Trophoblast cell (in vitro differentiated cells and primary cell): Measurements from ENCODE around the gene CFAP46.
"Not testable (repeated sequence)": the region's sequence is repeated elsewhere in the genome, so short reads cannot be mapped to it uniquely, and the experiment has no call there.

ENCODE experiments used
- DNase-seq, 2 donors: peaks; one replicate each; pipeline ENCODE4 v3.0.0-alpha.2; 2016
- H2AFZ ChIP-seq: 2 replicates; pipeline ENCODE4 v1.6.1; 2013; ENCODE audit warnings: low read length, moderate library complexity, mild to moderate bottlenecking; ENCODE audit not compliant: insufficient read depth, poor library complexity
- H2AK5ac ChIP-seq: 2 replicates; pipeline ENCODE4 v1.6.1; 2013; ENCODE audit warnings: mild to moderate bottlenecking, low read length
- H2BK120ac ChIP-seq: 2 replicates; pipeline ENCODE4 v1.6.1; 2013; ENCODE audit warnings: low read length, mild to moderate bottlenecking, moderate library complexity; ENCODE audit not compliant: insufficient read depth, poor library complexity
- H2BK12ac ChIP-seq: 2 replicates; pipeline ENCODE4 v1.6.1; 2013; ENCODE audit warnings: mild to moderate bottlenecking, low read length, moderate library complexity
- H2BK5ac ChIP-seq: 2 replicates; pipeline ENCODE4 v1.6.1; 2013; ENCODE audit warnings: low read length, low read depth, moderate library complexity, mild to moderate bottlenecking; ENCODE audit not compliant: poor library complexity
- H3K14ac ChIP-seq: 2 replicates; pipeline ENCODE4 v1.6.1; 2013; ENCODE audit warnings: mild to moderate bottlenecking, low read length
- H3K18ac ChIP-seq: 2 replicates; pipeline ENCODE4 v1.6.1; 2013; ENCODE audit warnings: mild to moderate bottlenecking, low read length
- H3K23ac ChIP-seq: 2 replicates; pipeline ENCODE4 v1.6.1; 2013; ENCODE audit warnings: low read length
- H3K27ac ChIP-seq: 2 replicates; pipeline ENCODE4 v1.5.1; 2013; ENCODE audit warnings: low read depth, mild to moderate bottlenecking, inconsistent platforms, low read length, moderate library complexity
- H3K27me3 ChIP-seq: 2 replicates; pipeline ENCODE4 v1.6.1; 2013; ENCODE audit warnings: inconsistent platforms, mild to moderate bottlenecking, low read length, moderate library complexity; ENCODE audit not compliant: insufficient read depth
- H3K36me3 ChIP-seq, 2 experiments: 1 replicate in 1 of 2; 2 replicates in 1 of 2; pipeline ENCODE4 v1.6.1; 2013; ENCODE audit warnings: low read length in 2 of 2, mild to moderate bottlenecking in 2 of 2, moderate library complexity in 1 of 2; ENCODE audit not compliant: insufficient read depth in 2 of 2, control insufficient read depth in 1 of 2
- H3K4ac ChIP-seq: 2 replicates; pipeline ENCODE4 v1.6.1; 2013; ENCODE audit warnings: low read depth, mild to moderate bottlenecking, low read length, moderate library complexity
- H3K4me1 ChIP-seq, 2 experiments: 1 replicate in 1 of 2; 2 replicates in 1 of 2; pipeline ENCODE4 v1.6.1; 2013; ENCODE audit warnings: low read length in 2 of 2, mild to moderate bottlenecking in 2 of 2, moderate library complexity in 1 of 2; ENCODE audit not compliant: insufficient read depth in 2 of 2, control insufficient read depth in 1 of 2
- H3K4me2 ChIP-seq: 2 replicates; pipeline ENCODE4 v1.6.1; 2013; ENCODE audit warnings: inconsistent platforms, mild to moderate bottlenecking, low read length, moderate library complexity
- H3K4me3 ChIP-seq: 2 replicates; pipeline ENCODE4 v1.5.1; 2013; ENCODE audit warnings: mild to moderate bottlenecking, low read depth, low read length, inconsistent platforms
- H3K79me1 ChIP-seq: one replicate; pipeline ENCODE4 v1.6.1; 2013; ENCODE audit warnings: low read length
- H3K79me2 ChIP-seq: 2 replicates; pipeline ENCODE4 v1.6.1; 2013; ENCODE audit warnings: low read length, mild to moderate bottlenecking; ENCODE audit not compliant: control insufficient read depth, insufficient read depth, poor library complexity
- H3K9ac ChIP-seq: 2 replicates; pipeline ENCODE4 v1.6.1; 2013; ENCODE audit warnings: mild to moderate bottlenecking, low read length
- H3K9me3 ChIP-seq: 2 replicates; pipeline ENCODE4 v1.6.1; 2013; ENCODE audit warnings: low read depth, mild to moderate bottlenecking, control low read depth, inconsistent platforms, low read length; ENCODE audit not compliant: insufficient read depth
- H4K12ac ChIP-seq: 2 replicates; pipeline ENCODE4 v1.6.1; 2013; ENCODE audit warnings: low read depth, mild to moderate bottlenecking, low read length, moderate library complexity
- H4K8ac ChIP-seq: 2 replicates; pipeline ENCODE4 v1.6.1; 2013; ENCODE audit warnings: low read depth, mild to moderate bottlenecking, low read length, moderate library complexity
- H4K91ac ChIP-seq: one replicate; pipeline ENCODE4 v1.6.1; 2013; ENCODE audit warnings: low read depth, mild to moderate bottlenecking, low read length, moderate library complexity
- WGBS: extraction: QIAGEN DNeasy Blood & Tissue Kit; methylation state at CpG from one replicate; pipeline ENCODE4 v1.1.7; 2013; ENCODE audit warnings: missing lambda C conversion rate; ENCODE audit not compliant: insufficient read length, insufficient coverage; ENCODE audit errors: extremely low coverage; 5-methylcytosine and 5-hydroxymethylcytosine counted together

Gene CFAP46

DNA sequence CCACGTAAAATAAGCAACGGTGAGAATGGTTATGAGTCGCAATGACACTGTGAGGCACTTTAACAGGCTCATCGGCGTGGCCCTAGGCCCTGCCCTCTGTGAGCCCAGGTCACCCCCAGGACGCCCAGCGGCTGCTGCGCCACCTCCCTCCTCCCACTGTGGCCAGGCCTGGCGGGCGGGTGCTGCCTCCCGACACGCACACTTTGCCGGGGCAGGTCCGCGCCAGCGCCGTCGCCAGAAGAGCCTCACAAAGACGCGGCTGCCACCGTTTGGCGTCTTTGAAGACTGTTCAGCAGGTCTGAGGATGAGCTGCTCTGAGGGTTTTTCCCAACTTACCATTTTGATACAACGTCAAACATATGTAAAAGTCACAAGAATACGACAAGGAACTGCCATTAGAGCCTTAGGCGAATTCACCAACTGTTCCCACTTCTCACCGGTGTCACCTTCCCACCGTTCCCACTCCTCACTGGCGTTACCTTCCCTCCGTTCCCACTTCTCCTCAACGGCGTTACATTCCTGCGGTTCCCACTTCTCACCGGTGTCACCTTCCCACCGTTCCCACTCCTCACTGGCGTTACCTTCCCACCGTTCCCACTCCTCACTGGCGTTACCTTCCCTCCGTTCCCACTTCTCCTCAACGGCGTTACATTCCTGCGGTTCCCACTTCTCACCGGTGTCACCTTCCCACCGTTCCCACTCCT is 22.5 kb upstream of the CFAP46 start:
- H3K27me3 ChIP-seq, H3K9ac ChIP-seq, H3K4me1 ChIP-seq, H2BK5ac ChIP-seq, H3K27ac ChIP-seq, DNase-seq, H4K91ac ChIP-seq, H3K79me1 ChIP-seq, H2AK5ac ChIP-seq, H3K4me3 ChIP-seq, H3K18ac ChIP-seq, H4K8ac ChIP-seq, H3K23ac ChIP-seq, H4K12ac ChIP-seq, H3K79me2 ChIP-seq, H3K36me3 ChIP-seq, H2BK120ac ChIP-seq, H3K4me2 ChIP-seq, H3K9me3 ChIP-seq, H3K14ac ChIP-seq, H2AFZ ChIP-seq, H3K4ac ChIP-seq, H2BK12ac ChIP-seq: not testable (repeated sequence)
- WGBS: no CpG with 5 or more reads among the region's 43 CpGs

- DNase-seq: no peak
Measured at GRCh38 chr10:132964231-132964630, 21.9 kb upstream of the CFAP46 start.

GRCh38 chr10:132963430-132963960 is 21.1 kb upstream of the CFAP46 start:
- no peak overlapping the region for H3K4me2 ChIP-seq
- H2BK5ac ChIP-seq: no peak overlapping the region
- H3K79me2 ChIP-seq: no peaks in the 10 kb centered on the region
- H4K8ac ChIP-seq: no peak overlapping the region
- no peak overlapping the region for H4K12ac ChIP-seq
- no peak for DNase-seq
- no peak overlapping the region for H3K27ac ChIP-seq
- no peak overlapping the region for H3K4me3 ChIP-seq
- no peaks in the 10 kb centered on the region for H3K79me1 ChIP-seq
- no peak overlapping the region for H2AK5ac ChIP-seq
- no peak overlapping the region for H2BK12ac ChIP-seq
- H3K23ac ChIP-seq: no peak overlapping the region
- no peaks in the 10 kb centered on the region for H3K27me3 ChIP-seq
- no peak overlapping the region for H2BK120ac ChIP-seq
- peaks cover 8 to 9% of the 10 kb centered on the region in 2 experiments for H3K4me1 ChIP-seq
- no peak overlapping the region for H3K14ac ChIP-seq
- no peak overlapping the region for H2AFZ ChIP-seq
- H3K9me3 ChIP-seq: peaks cover 8% of the 10 kb centered on the region
- H4K91ac ChIP-seq: no peak overlapping the region
- H3K4ac ChIP-seq: no peak overlapping the region
- over 99% methylated on average over 4 of the region's 14 CpGs for WGBS
- no peak overlapping the region for H3K18ac ChIP-seq
- no peaks in the 10 kb centered on the region for H3K36me3 ChIP-seq
- no peak overlapping the region for H3K9ac ChIP-seq

More at GRCh38 chr10:132964231-132964630, 21.9 kb upstream of the CFAP46 start:
- H4K91ac ChIP-seq: no peak overlapping the region
- no peak overlapping the region for H3K4ac ChIP-seq
- no peak overlapping the region for H4K12ac ChIP-seq
- no peak overlapping the region for H2AK5ac ChIP-seq
- no peaks in the 10 kb centered on the region for H3K36me3 ChIP-seq
- H3K4me1 ChIP-seq: peaks cover 8 to 9% of the 10 kb centered on the region in 2 experiments
- H3K27ac ChIP-seq: no peak overlapping the region
- no peak overlapping the region for H2BK12ac ChIP-seq
- no peaks in the 10 kb centered on the region for H3K27me3 ChIP-seq
- H2BK5ac ChIP-seq: no peak overlapping the region
- H3K18ac ChIP-seq: no peak overlapping the region
- H3K79me1 ChIP-seq: no peaks in the 10 kb centered on the region
- WGBS: no CpG with 5 or more reads among the region's 15 CpGs
- no peak overlapping the region for H2BK120ac ChIP-seq
- H4K8ac ChIP-seq: no peak overlapping the region
- H3K14ac ChIP-seq: no peak overlapping the region
- no peak overlapping the region for H3K9ac ChIP-seq
- H3K9me3 ChIP-seq: peaks cover 8% of the 10 kb centered on the region
- H2AFZ ChIP-seq: no peak overlapping the region
- H3K79me2 ChIP-seq: no peaks in the 10 kb centered on the region
- H3K4me2 ChIP-seq: no peak overlapping the region
- no peak overlapping the region for H3K4me3 ChIP-seq
- H3K23ac ChIP-seq: no peak overlapping the region

- Histone ChIP-seq H3K36me3 (no peaks in the 10 kb centered on the region), H3K27ac (no peak overlapping the region), H3K79me2 (no peaks in the 10 kb centered on the region), H3K4me2 (peak overlapping the region; percentile 64), H3K23ac (no peak overlapping the region), H4K12ac (no peak overlapping the region), H3K4me3 (no peak overlapping the region), H2BK120ac (no peak overlapping the region), H3K4me1 (peaks cover 8 to 9% of the 10 kb centered on the region in 2 experiments), H3K79me1 (no peaks in the 10 kb centered on the region), H3K18ac (no peak overlapping the region), H2BK5ac (no peak overlapping the region), H3K9me3 (peaks cover 8% of the 10 kb centered on the region), H3K27me3 (no peaks in the 10 kb centered on the region), H4K8ac (no peak overlapping the region), H3K4ac (no peak overlapping the region), H3K9ac (no peak overlapping the region), H3K14ac (no peak overlapping the region), H4K91ac (no peak overlapping the region), H2AFZ (no peak overlapping the region), H2AK5ac (no peak overlapping the region), H2BK12ac (no peak overlapping the region)
- no peak for DNase-seq
- 100% methylated on average over 1 of the region's 11 CpGs for whole genome bisulfite sequencing
Measured at GRCh38 chr10:132962623-132963429, 20.5 kb upstream of the CFAP46 start.
